HG03342 (cell line): ENCODE data around the gene SEZ6L.

ENCODE experiments used
- ATAC-seq: cut with Tn5 transposase; IDR thresholded peaks from one replicate; pipeline ENCODE4 v1.9.1; 2021; ENCODE audit warnings: mild to moderate bottlenecking, moderate library complexity; ENCODE audit not compliant: unreplicated experiment

The SEZ6L gene

GRCh38 chr22:26291940-26292666, 122.8 kb downstream of the SEZ6L start:
- ATAC-seq: no peak

- no peak for ATAC-seq
Observed at GRCh38 chr22:26292667-26292995, 123.4 kb downstream of the SEZ6L start.

GRCh38 chr22:26295563-26296126, 126.4 kb downstream of the SEZ6L start:
- ATAC-seq: no peak

- no peak for ATAC-seq
Observed at GRCh38 chr22:26298605-26299310, 129.5 kb downstream of the SEZ6L start.

GRCh38 chr22:26302726-26303125, 133.5 kb downstream of the SEZ6L start:
- ATAC-seq: no peak

- no peak for ATAC-seq
Observed at GRCh38 chr22:26303475-26303874, 134.2 kb downstream of the SEZ6L start.

- ATAC-seq: no peak
Observed at GRCh38 chr22:26304730-26305129, 135.5 kb downstream of the SEZ6L start.

- no peak for ATAC-seq
Observed at GRCh38 chr22:26308467-26308866, 139.2 kb downstream of the SEZ6L start.

GRCh38 chr22:26310616-26311015, 141.4 kb downstream of the SEZ6L start:
- no peak for ATAC-seq

- no peak for ATAC-seq
Observed at GRCh38 chr22:26313291-26313690, 144.0 kb downstream of the SEZ6L start.

GRCh38 chr22:26314171-26314570, 144.9 kb downstream of the SEZ6L start:
- ATAC-seq: no peak

GRCh38 chr22:26314656-26315055, 145.4 kb downstream of the SEZ6L start:
- ATAC-seq: no peak

- ATAC-seq: no peak
Observed at GRCh38 chr22:26316732-26317285, 147.5 kb downstream of the SEZ6L start.

GRCh38 chr22:26318975-26319374, 149.7 kb downstream of the SEZ6L start:
- ATAC-seq: no peak

- no peak for ATAC-seq
Observed at GRCh38 chr22:26320447-26320846, 151.2 kb downstream of the SEZ6L start.

- no peak for ATAC-seq
Observed at GRCh38 chr22:26321469-26321913, 152.2 kb downstream of the SEZ6L start.

GRCh38 chr22:26322179-26322905, 153.1 kb downstream of the SEZ6L start:
- ATAC-seq: no peak

GRCh38 chr22:26323013-26323412, 153.8 kb downstream of the SEZ6L start:
- ATAC-seq: no peak

GRCh38 chr22:26324150-26324549, 154.9 kb downstream of the SEZ6L start:
- no peak for ATAC-seq

GRCh38 chr22:26325641-26326040, 156.4 kb downstream of the SEZ6L start:
- ATAC-seq: no peak

- no peak for ATAC-seq
Observed at GRCh38 chr22:26326803-26327202, 157.5 kb downstream of the SEZ6L start.
